Measurements from ENCODE around the gene MAG.

Gene MAG

DNA sequence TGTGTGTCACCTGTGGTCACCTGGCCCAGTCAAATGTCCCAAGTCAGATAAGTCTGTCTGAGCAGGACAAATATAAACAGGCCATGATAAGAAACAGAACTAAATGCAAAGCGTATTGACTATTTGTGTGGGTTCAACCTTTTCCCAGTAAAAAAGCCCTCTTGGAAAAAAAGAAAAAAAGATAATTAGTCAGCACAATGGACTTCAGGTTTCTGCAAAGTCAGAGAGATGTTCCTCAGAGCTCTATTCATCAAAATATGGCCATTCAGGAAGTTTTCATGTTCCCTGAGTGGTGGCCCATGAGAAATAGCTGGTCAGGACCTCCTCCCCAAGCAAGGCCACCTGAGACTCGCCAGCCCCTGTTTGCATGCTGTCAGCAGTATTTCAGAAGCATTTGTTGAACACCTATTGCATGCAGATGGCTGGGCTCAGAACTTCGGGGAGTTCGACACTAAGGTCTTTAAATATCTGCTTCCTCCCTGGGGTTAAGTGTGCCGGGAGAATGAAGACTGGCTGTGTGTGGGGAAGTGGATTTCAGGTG lies 69.0 kb downstream of the MAG start:
- DNase-seq (ENCODE audit: low read depth in 3 of 3): no peak

DNA sequence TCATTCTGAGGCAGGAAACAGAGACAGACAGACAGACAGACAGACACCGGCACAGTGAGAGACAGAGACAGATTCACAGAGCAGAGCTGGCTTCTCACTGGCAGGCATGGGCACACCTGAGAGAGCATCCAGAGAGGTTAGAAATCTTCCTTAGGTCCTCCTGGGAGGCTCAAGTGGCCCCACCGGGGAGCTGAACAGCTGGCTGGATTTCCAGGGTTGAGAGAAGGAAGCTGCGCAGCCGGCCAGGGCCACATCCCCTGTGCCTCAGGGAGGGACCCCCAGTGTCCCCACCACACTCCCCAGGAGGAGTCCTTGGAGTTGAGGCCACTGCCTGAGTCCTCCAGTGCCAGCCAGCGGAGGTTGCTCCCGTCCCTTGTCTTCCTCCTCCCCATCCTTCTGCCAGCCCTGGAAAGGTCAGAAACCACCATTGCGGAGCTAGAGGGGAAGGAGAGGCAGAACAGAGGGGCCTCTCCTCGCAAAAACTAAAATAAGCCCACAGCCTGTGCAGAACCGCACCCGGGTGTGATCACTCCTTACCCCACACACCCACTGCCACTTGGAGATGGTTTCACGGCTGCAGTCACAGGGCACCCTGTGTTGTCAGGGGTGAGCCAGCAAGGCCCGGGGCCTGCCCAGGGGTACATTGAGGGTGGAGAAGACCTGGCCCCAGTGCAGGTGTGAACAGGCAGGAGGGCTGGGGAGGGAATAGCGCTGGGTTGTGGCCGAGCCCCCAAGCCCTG lies 70.5 kb downstream of the MAG start:
- no peak for DNase-seq (ENCODE audit: low read depth in 3 of 3)

DNA sequence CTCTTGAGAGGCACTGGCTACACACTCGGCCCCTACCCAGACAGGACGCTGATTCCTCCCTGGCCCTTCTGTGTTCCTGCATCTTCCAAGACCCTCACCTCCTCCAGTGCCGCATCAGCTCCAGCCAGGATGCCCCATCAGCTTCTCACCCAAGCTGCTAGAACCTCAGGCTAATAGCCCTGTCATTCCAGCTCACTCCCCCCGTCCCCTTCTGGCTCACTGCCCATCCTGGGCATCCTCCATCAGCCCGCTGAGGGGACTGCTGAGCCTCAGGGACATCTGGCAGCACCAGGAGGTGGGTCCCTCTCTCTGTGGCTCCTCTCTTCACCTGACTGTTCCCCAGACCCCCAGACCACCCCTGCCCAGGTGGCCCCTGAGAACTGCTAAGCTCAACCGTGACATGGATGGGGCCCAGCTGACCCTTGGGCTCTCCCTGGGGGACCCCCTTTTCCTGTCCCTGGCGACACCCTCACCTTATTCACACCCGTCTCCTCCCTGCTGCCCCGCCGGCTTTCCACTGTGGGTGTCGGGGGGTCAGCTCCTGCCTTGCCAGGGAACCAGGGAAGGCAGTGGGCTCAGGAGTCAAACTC lies 71.1 kb downstream of the MAG start:
- no peak for DNase-seq (ENCODE audit: low read depth in 3 of 3)
